NT2/D1 (cell line): Measurements from ENCODE around the gene RASA2.

Source experiments
- SUZ12 ChIP-seq: IDR thresholded peaks from 2 replicates; pipeline ENCODE4 v1.6.1; 2011; ENCODE audit not compliant: insufficient read length, insufficient read depth; ENCODE audit errors: extremely low read depth
- YY1 ChIP-seq: IDR thresholded peaks from 2 replicates; pipeline ENCODE4 v1.6.1; 2011; ENCODE audit not compliant: insufficient read length, insufficient read depth
- ZNF274 ChIP-seq: IDR thresholded peaks from 2 replicates; pipeline ENCODE4 v1.6.1; 2011; ENCODE audit warnings: mild to moderate bottlenecking, low read depth, low read length

GRCh38 chr3:141482245-141482922 is 4.4 kb upstream of the RASA2 start:
- TF ChIP-seq YY1 (no peak), ZNF274 (no peak), SUZ12 (no peak)
